NT2/D1 (cell line): ENCODE results near the gene PGBD4.

Experiments used
- SUZ12 ChIP-seq: IDR thresholded peaks from 2 replicates; pipeline ENCODE4 v1.6.1; 2011; ENCODE audit not compliant: insufficient read length, insufficient read depth; ENCODE audit errors: extremely low read depth
- ZNF274 ChIP-seq: IDR thresholded peaks from 2 replicates; pipeline ENCODE4 v1.6.1; 2011; ENCODE audit warnings: mild to moderate bottlenecking, low read depth, low read length

DNA sequence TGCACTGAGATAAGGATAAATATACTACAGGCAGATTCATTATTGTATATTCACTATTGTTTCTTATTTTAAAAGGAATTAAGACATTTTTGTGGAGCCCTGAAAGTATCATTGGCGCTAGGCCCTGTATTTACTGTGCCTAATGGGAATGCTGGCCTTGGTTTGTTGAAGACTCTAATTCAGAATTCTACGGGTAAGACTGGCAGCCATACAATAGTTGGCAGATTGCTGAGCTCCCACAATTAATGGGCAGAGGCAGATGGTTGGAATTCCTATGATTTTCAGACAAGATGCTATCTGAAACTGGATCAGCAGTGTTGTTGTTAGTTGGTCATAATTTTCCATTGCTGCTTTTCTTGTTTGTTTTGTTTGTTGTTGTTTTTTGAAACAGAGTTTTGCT lies 14.7 kb downstream of the PGBD4 start:
- TF ChIP-seq ZNF274, result no peak
- TF ChIP-seq SUZ12, result no peak
